Activated CD4-positive, alpha-beta T cell treated with anti-CD3 and anti-CD28 coated beads, Interleukin-2, Interleukin-4, amounts not matched to agents 100 ng/mL and 50 ng/mL, durations not matched to agents 16 hours and 8 hours (primary cell): ENCODE data around the gene SLC18A2.

ENCODE experiments used
- DNase-seq: peaks from one replicate; pipeline ENCODE4 v3.0.0-alpha.2; 2020; ENCODE audit warnings: low spot score

Gene SLC18A2

GRCh38 chr10:117313641-117314040, 72.7 kb downstream of the SLC18A2 start:
- DNase-seq, result no peak

GRCh38 chr10:117316701-117317100, 75.8 kb downstream of the SLC18A2 start:
- no peak for DNase-seq

DNA sequence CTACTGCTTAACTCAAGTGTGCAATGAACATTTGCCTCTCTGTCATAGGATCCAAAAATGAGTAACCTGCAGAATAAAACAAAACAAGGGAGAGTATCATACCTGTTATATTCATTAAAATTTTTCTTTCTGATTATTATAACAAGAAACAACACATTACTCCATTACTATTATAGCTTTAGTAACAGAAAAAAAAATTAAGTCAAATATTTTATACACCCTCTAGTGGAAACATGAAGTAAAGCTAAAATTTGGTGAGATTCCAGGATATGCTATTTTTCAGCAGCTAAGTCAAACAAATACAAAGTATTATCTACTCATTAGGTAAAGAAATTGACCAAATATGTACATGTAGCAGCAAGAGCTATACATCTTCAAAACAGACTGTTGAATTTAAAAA, 78.0 kb downstream of the SLC18A2 start:
- DNase-seq, result no peak

- DNase-seq, result peak; percentile 9
These were observed 79.2 kb downstream of the SLC18A2 start for GRCh38 chr10:117320050-117320665.

GRCh38 chr10:117322260-117322659, 81.3 kb downstream of the SLC18A2 start:
- no peak for DNase-seq

GRCh38 chr10:117324367-117324766, 83.5 kb downstream of the SLC18A2 start:
- DNase-seq, result no peak

GRCh38 chr10:117327262-117327661, 86.3 kb downstream of the SLC18A2 start:
- DNase-seq, result no peak
